Thyroid gland (tissue), 4 donors: ENCODE measurements around the gene MAGEC2. TPM values are rescaled to one million over a fixed set of nuclear protein-coding genes. Genes with fewer than 3 reads are reported as not detected.

ENCODE experiments used
- DNase-seq, 2 donors: peaks; one replicate each; pipeline ENCODE4 v3.0.0-alpha.2; 2019
- H3K27ac ChIP-seq, 3 donors: fragments of 200-600 bp; sonication (generic); 1 replicate in 2 of 3; 2 replicates in 1 of 3; pipeline ENCODE4 v1.5.1; 2016 to 2019; ENCODE audit warnings: mild to moderate bottlenecking in 1 of 3, moderate library complexity in 1 of 3
- H3K27me3 ChIP-seq: fragments of 200-600 bp; sonication (generic); one replicate; pipeline ENCODE4 v1.5.1; 2019
- H3K36me3 ChIP-seq, 2 donors: fragments of 200-600 bp; sonication (generic); one replicate each; pipeline ENCODE4 v1.5.1; 2016 to 2019
- H3K4me1 ChIP-seq, 2 donors: fragments of 200-600 bp; sonication (generic); one replicate each; pipeline ENCODE4 v1.5.1; 2017 to 2019
- H3K4me3 ChIP-seq, 3 donors: fragments of 200-600 bp; sonication (generic); replicated peaks in 1 of 3; 1 replicate in 2 of 3; 2 replicates in 1 of 3; pipeline ENCODE4 v1.5.1; 2016; ENCODE audit warnings: mild to moderate bottlenecking in 1 of 3
- H3K9me3 ChIP-seq: fragments of 200-600 bp; sonication (generic); one replicate; pipeline ENCODE4 v1.5.1; 2017
- POLR2A ChIP-seq, 2 donors: fragments of 450-650 bp; IDR thresholded peaks; one replicate each; pipeline ENCODE4 v1.6.1; 2017; ENCODE audit warnings: antibody characterized with exemption in 2 of 2, mild to moderate bottlenecking in 2 of 2, moderate library complexity in 1 of 2
- WGBS, 2 donors: methylation state at CpG; one replicate each; pipeline ENCODE4 v1.1.5; 2017; 5-methylcytosine and 5-hydroxymethylcytosine counted together
- intact Hi-C: fragments of 100-400 bp; cut with DNase I; formaldehyde crosslinking; loops from one replicate; pipeline ENCODE4 v1.15.1; 2023
- total RNA-seq, 4 donors: library from RNA; depleted of rRNA; stranded (reverse); fragments of >200 nt; gene quantifications; one replicate each; pipeline ENCODE4 v1.2.3, GENCODE V29; 2016
- TF ChIP-seq, protein P1 (sequence below), 6 experiments: fragments of 200-600 bp in 3 of 6; fragments of 450-650 bp in 3 of 6; sonication (generic) in 3 of 6; IDR thresholded peaks; one replicate each; pipeline ENCODE4 v1.5.1; 2016 to 2019; ENCODE audit warnings: antibody characterized with exemption in 6 of 6, mild to moderate bottlenecking in 2 of 6, inconsistent platforms in 1 of 6, moderate library complexity in 1 of 6

MAGEC2 gene
- total RNA-seq, 4 donors from 2014 or later, result not detected

DNA sequence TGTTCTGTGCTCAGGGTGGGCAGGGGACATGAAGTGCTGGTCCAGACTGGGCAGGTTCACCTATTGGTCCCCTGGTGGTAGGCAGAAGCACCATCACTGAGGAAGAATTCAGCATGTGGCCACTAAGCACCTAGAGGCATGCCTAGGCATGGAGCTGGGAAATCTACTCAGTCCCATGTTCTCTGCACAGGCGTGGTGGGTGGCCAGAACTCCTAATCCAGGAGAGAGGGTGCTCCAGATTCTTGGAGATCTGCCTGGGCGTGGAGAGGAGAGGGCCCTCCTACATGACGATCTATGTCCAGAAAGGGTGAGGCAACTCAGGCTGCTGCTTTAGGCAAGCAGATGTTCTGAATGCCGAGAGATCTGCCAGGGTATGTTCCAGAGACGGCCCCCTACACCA, 44.6 kb upstream of the MAGEC2 start:
- H3K36me3 ChIP-seq, result no peaks in the 10 kb centered on the region
- no peak overlapping the region for H3K4me3 ChIP-seq
- no peaks in the 10 kb centered on the region for H3K9me3 ChIP-seq
- WGBS, 2 donors, result 90% methylated on average over 5 of the region's 5 CpGs; no CpG with 5 or more reads in 1 of the 2 donors
- DNase-seq, result no peak
- no peak overlapping the region for H3K27ac ChIP-seq
- H3K4me1 ChIP-seq, result no peaks in the 10 kb centered on the region
- intact Hi-C loops, result no loop called here
- no peaks in the 10 kb centered on the region for H3K27me3 ChIP-seq
- no peak for TF ChIP-seq POLR2A (IDR thresholded peaks at IDR 0.05)
- TF ChIP-seq, protein P1, sequence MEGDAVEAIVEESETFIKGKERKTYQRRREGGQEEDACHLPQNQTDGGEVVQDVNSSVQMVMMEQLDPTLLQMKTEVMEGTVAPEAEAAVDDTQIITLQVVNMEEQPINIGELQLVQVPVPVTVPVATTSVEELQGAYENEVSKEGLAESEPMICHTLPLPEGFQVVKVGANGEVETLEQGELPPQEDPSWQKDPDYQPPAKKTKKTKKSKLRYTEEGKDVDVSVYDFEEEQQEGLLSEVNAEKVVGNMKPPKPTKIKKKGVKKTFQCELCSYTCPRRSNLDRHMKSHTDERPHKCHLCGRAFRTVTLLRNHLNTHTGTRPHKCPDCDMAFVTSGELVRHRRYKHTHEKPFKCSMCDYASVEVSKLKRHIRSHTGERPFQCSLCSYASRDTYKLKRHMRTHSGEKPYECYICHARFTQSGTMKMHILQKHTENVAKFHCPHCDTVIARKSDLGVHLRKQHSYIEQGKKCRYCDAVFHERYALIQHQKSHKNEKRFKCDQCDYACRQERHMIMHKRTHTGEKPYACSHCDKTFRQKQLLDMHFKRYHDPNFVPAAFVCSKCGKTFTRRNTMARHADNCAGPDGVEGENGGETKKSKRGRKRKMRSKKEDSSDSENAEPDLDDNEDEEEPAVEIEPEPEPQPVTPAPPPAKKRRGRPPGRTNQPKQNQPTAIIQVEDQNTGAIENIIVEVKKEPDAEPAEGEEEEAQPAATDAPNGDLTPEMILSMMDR (IDR thresholded peaks at IDR 0.05), result no peak

DNA sequence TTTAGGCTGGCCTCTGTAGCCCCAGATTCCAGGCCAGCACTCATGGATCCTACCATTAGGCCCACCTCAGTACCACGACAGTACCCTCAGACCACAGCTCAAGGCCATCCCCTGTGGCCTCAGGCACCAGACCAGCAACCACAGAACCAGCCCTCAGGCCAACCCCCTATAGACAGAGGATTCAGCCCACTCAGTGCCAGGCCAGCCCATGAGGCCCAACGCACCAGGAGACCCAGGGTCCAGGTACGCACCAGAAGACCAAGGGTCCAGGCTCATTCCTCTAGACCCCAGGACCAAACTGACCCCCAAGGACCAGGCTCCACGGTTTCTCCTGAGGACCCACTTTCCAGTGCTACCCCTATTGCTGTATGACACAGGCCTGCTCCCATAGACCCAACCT, 39.5 kb upstream of the MAGEC2 start:
- H3K27me3 ChIP-seq, result no peaks in the 10 kb centered on the region
- DNase-seq, result no peak
- H3K9me3 ChIP-seq, result no peaks in the 10 kb centered on the region
- no peaks in the 10 kb centered on the region for H3K4me1 ChIP-seq
- H3K4me3 ChIP-seq, result no peak overlapping the region
- WGBS, 2 donors, result no CpG with 5 or more reads among the region's 4 CpGs
- no peaks in the 10 kb centered on the region for H3K36me3 ChIP-seq
- H3K27ac ChIP-seq, result no peak overlapping the region
- intact Hi-C loops, result no loop called here
- no peak for TF ChIP-seq POLR2A (IDR thresholded peaks at IDR 0.05)
- TF ChIP-seq, protein P1 (IDR thresholded peaks at IDR 0.05), result no peak

DNA sequence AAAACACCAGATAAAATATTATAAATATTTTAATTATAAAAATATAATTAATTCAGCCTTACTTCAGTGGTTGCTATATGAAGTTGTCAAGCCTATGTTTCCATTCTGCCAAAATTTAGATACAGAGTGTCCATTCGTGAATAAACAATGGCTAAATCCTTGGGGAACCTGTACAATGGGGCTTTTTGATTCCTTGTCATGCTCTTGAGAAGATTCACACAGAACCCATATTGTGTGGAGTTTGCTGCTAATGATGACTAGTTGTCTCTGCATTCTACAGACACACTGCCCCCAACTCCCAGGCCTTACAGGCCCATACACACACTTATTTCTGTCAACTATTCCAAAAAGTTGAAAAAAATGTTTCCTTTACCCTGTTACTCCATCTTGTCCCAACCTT, 33.4 kb upstream of the MAGEC2 start:
- H3K4me3 ChIP-seq, result no peak overlapping the region
- DNase-seq, result no peak
- no peak for TF ChIP-seq POLR2A (IDR thresholded peaks at IDR 0.05)
- TF ChIP-seq, protein P1 (IDR thresholded peaks at IDR 0.05), result no peak

DNA sequence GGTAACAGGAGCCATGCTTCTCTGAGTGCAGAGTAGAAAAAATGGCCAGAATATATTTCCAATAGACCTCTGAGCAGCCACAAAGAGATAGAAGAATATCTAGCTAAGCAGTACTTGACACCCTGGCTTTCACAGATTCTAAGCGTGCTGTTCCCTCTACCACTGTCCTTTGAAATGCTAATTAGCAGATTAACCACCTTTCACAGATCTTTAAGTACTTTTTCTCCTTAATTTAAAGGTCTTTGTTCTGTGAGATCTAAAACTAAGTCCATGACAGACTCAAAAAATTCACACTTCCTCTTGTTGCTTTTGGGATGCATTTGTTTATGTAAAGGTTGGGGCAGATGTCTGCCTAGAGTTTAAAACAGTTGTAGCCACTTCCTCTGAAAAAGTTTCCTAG, 28.3 kb upstream of the MAGEC2 start:
- Histone ChIP-seq H3K9me3 (no peaks in the 10 kb centered on the region), H3K4me1 (no peaks in the 10 kb centered on the region), H3K4me3 (no peak overlapping the region), H3K36me3 (no peaks in the 10 kb centered on the region), H3K27me3 (no peaks in the 10 kb centered on the region), H3K27ac (no peak overlapping the region)
- WGBS, 2 donors, result 33 to 42% methylated on average over 1 of the region's 1 CpG
- intact Hi-C loops, result no loop called here
- TF ChIP-seq, protein P1 (IDR thresholded peaks at IDR 0.05), result no peak
- no peak for TF ChIP-seq POLR2A (IDR thresholded peaks at IDR 0.05)
- DNase-seq, result no peak

More for the DNA sequence above, 33.4 kb upstream of the MAGEC2 start:
- Histone ChIP-seq H3K27ac (no peak overlapping the region), H3K36me3 (no peaks in the 10 kb centered on the region), H3K27me3 (no peaks in the 10 kb centered on the region), H3K9me3 (no peaks in the 10 kb centered on the region), H3K4me1 (no peaks in the 10 kb centered on the region)
- intact Hi-C loops, result no loop called here
- WGBS, 2 donors, result 44 to 72% methylated on average over 1 of the region's 1 CpG

DNA sequence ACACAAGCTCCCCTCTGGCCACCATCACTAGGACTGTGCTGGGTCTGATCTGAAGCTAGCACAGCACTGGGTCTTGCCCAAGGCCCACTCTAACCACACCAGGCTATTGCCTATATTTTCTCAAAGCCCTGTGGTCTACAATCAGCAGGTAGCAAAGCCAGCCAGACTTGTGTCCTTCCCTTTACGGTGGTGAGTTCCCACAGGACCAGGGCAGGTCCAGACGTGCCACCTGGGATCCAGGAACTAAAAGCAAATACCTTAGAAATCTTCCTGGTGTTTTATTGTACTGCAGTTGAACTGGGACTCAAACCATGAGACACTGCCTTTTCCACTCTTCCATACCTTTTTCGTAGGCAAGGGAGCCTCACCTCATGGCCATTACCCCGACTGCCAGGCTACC, 9.0 kb upstream of the MAGEC2 start:
- no peaks in the 10 kb centered on the region for H3K36me3 ChIP-seq
- DNase-seq, result no peak
- no peaks in the 10 kb centered on the region for H3K9me3 ChIP-seq
- no peaks in the 10 kb centered on the region for H3K4me1 ChIP-seq
- WGBS, 2 donors, result 63 to 80% methylated on average over 2 of the region's 4 CpGs
- no peaks in the 10 kb centered on the region for H3K27me3 ChIP-seq
- no peak overlapping the region for H3K4me3 ChIP-seq
- intact Hi-C loops, result no loop called here
- TF ChIP-seq, protein P1 (IDR thresholded peaks at IDR 0.05), result no peak
- TF ChIP-seq POLR2A (IDR thresholded peaks at IDR 0.05), result no peak
- no peak overlapping the region for H3K27ac ChIP-seq
